DMS79 (cell line): ENCODE results near the gene SLC9A4.

ENCODE experiments used
- DNase-seq: peaks from one replicate; lab custom pipeline; 2025; lab: John Stamatoyannopoulos, UW

Gene SLC9A4

DNA sequence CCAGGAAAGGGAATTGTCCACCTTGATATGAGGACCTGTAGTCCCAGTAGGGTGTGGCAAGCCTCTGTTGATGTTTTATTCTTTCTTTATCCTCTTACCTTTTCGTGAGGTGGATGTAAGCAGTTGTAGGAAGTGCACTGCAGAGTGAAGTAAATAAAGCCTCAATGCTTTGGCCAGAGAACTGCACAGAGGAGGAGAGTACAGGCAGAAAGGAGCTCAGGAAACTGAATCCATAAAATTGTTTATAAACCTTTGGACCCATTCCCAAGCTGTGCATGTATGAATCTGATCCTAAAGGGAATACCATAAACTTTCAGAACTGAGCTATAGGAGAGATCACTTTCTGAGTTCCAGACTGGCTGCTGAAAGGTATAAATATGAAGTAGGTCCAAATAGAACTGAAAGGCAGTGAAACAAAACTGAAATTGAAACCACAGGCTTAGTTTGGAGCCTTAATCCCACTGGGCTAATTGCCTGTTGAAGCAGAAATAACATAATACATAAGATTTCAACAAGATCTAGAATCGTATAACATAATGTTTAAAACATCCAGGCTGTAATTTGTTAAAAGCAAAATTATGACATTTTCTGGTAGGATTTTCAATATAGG is 17.9 kb upstream of the SLC9A4 start:
- no peak for DNase-seq

DNA sequence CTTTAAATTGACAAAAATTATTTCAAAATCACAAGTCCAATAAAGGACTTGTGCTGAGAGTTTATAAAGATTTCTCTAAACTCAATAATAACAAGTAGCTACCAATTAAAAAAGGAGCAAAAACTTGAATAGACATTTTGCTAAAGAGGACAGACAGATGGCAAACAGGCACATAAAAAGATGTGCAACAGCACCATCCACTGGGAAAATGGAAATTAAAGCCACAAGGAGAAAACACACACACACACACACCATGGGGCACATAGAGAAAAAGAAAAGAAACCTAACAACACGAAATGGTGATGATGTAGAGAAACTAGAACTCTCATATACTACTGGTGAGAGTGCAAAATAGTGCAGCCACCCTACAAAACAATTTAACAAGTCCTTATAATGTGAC is 12.6 kb upstream of the SLC9A4 start:
- DNase-seq: no peak

- DNase-seq: no peak
These were observed 11.8 kb upstream of the SLC9A4 start for GRCh38 chr2:102461188-102461587.

DNA sequence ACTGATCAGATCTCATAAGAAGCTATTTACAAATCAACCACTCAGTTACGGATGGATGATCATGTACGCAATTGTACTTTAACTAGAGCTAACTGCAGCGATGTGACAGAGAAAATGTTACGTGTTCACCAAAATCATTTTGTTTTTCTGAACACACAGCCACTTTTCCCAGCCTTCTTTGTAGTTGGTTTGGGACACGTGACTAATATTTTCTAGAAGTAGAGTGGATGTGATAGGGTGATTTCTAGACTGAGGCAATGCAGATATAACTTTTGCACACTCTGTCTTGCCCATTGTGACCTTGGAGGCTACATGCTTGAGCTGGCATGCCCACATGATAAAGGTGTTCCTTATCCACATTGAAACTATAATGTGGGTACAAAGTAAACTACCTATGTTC is 9.9 kb upstream of the SLC9A4 start:
- DNase-seq: no peak

- DNase-seq: no peak
These were observed 2.9 kb upstream of the SLC9A4 start for GRCh38 chr2:102470168-102470567.

GRCh38 chr2:102473631-102474030 is 605 bp downstream of the SLC9A4 start:
- no peak for DNase-seq

GRCh38 chr2:102474785-102475184 is 1.8 kb downstream of the SLC9A4 start:
- DNase-seq: no peak

- DNase-seq: no peak
These were observed 5.9 kb downstream of the SLC9A4 start for GRCh38 chr2:102478686-102479470.

DNA sequence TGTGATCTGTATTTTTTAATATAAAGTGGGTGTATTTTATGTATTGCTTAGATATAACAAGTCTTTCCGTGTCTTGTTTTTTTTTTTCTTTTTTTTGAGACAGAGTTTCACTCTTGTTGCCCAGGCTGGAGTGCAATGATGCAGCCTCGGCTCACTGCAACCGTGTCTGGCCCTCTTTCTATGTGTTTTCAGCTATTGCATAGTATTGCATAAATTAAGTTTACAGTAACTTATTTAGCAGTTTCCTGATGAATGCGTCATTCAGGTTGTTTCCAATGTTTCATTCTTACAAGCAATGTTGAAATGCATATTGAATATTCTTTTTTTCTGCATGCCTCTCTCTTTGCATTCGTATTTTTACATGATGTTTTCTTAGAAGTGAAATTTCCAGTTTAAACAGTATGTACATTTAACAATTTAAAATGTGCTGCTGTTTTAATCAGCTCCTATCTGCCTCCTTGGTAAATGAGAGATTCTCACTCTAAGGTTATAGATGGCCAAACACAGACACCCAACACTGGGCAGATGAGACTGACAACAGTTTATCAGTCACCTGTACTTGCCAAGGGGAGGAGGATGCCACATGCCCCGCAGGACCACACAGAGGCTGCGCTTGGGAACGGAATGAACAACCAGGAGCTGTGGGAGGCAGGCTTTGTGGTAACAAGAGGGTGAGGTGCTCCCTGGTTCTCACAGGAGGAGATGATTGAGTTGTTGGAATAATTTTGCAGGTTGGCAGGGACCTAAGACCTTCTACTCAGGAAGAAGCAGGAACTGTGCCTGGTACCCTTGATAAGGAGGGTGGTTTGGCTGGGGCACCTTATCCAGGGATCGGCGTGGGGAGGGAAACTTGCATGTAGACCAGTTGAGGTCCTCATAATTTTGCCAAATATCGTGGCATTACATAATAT is 7.5 kb downstream of the SLC9A4 start:
- DNase-seq: no peak

- DNase-seq: no peak
These were observed 8.9 kb downstream of the SLC9A4 start for GRCh38 chr2:102481931-102482330.

GRCh38 chr2:102483086-102483485 is 10.1 kb downstream of the SLC9A4 start:
- DNase-seq: no peak

- no peak for DNase-seq
These were observed 11.5 kb downstream of the SLC9A4 start for GRCh38 chr2:102484310-102485061.

DNA sequence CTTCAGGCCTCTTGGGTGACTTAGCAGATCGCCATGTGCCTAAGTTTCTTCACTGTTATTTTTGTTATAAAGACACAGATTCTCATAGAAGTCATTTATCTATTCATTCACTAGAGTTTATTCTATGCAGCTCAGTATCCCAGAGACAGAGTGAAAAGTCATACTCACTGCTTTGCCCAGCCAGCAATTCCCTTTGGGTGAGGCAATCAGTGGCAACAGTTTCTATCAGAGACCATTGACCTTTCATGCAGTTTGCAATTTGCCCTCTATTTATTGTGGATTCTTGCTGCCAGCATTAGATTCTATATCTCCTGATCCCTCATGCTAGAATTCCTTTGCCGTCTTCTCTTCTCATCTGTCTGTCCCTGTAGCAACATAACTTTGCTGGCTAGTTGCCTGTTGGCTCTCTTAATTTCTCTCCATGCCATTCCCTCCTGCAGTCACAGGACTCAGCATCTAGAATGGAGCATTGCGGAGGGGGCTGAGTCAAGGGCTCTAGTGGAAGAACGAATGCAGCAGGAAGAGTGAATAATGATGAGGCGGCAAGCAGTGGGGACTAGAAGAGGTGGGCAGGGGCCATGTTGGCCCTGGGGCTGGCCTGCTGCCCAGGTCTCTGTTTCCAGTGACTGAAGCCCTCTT is 12.2 kb downstream of the SLC9A4 start:
- no peak for DNase-seq

- no peak for DNase-seq
These were observed 14.1 kb downstream of the SLC9A4 start for GRCh38 chr2:102486941-102487702.

DNA sequence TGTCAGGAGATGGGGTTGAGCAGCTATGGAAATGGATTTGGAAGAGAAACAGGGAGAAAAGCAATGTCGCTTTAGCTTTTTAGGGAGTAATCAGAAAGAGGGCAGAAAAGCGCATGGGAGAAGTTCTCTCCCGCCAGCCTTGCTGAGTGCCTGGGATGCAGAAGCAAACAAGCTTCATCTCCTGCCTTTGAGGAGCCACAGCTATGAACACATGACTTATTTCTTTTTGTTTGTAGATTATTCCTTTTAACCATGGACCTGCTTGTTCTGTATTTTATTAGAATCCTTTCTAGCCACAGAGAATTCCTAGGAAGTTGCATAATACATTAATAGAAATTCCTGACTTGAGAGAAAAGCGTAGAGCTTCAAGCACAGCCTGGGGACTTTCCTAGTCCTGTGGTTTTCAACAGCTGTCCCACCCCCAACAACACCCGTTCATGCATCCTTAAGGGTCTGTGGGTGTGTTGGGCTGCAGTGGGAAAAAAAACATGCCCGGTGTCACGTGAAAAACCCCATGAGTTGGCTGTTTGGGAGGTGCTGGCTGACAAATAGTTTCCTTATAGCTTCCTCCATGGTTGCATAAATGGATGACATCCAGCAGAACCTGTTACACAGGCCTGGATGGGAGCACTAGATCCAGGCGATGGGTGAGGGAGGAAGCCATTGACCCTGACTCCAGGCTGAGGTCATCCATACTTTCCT is 14.9 kb downstream of the SLC9A4 start:
- no peak for DNase-seq

DNA sequence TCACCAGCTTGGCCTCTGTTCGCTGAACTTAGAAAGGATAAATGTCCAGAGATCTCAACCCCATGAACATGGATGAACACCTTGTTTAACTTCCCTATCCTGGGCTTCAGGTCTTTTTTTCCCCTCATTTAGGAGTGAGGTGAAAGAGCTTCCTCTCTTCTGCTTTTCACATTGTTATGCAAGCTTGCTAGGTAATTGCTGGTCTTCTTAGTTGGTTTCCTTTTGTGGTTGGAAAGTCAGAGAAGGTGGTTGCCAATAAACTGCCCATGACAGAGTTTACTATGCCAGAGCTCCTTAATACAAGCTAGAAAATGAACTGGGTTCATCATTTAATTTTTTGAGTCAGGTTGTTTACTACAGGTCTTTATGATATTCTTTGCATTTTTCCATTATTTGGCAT is 16.6 kb downstream of the SLC9A4 start:
- DNase-seq: no peak

- no peak for DNase-seq
These were observed 19.0 kb downstream of the SLC9A4 start for GRCh38 chr2:102492006-102492405.

DNA sequence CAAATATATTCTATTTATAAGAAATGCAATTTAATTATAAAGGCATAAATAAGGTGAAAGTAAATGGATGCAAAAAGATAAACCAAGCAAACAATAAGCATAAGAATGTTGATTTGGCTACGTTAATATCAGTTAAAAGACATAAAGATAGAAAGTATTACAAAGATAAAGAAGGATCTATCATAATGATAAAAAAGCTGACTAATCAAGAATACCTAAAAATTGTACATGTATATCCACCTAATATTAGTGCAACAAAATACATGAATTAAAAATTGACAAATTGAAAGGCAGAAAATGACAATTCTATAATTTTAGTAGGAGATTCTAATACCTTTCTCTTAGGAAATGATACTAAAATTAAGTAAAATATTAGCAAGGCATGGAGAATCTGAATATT is 21.5 kb downstream of the SLC9A4 start:
- DNase-seq: no peak

- DNase-seq: no peak
These were observed 25.4 kb downstream of the SLC9A4 start for GRCh38 chr2:102498414-102498813.

GRCh38 chr2:102499558-102499957 is 26.5 kb downstream of the SLC9A4 start:
- DNase-seq: no peak
